Suppressor macrophage treated with lipopolysaccharide for 1 hour (primary cell): ENCODE results near the gene TRIM44.
"Not testable (repeated sequence)": the region's sequence is repeated elsewhere in the genome, so short reads cannot be mapped to it uniquely, and the experiment has no call there.

Experiments
- DNase-seq, 3 donors: peaks; one replicate each; pipeline ENCODE4 v3.0.0-alpha.2; 2020 to 2022

Gene TRIM44

DNA sequence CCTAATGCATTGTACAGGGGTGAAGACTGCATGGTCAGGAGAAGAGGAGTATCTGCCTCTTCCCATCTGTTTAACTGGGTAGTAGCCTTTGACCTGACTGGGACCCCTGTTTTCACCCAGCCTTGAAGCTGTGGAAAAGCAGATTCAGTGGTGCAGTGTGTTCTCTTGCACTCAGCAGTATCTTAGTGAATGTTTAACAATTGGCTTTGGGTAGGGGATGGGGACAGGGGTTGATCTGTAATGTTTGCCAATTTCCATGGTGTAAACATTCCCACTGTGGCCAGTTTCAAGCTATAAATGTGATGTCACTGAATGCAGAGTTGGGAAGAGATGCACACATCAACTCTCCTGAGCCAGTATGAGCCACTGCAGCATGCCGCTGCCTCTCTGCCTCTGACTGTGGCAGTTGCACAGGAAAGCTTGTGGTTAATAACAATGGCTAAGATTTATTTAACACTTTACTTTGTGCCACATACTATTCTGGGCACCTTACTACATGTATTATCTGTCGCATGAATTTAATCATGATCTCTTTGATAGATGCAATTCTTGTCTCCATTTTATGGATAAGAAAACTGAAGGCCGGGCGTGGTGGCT is 28.6 kb upstream of the TRIM44 start:
- no peak for DNase-seq

DNA sequence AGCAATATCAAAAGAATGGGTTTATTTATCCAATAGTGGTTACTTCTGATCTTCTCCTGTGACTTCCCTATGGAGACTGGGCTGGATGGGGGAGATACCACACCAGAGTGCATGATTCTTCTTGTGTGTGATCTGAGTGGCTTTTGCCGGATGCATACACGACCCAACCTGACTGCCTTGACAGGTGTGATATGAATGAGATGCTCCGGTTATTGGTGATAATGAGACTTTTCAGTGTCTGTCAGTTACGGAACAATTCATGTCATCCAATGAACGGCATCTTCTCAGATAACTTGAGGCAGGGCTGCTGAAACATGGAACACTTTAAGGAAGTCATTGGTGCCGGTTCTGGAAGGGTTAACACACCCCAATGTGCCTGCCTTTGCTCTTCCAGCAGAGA is 26.6 kb upstream of the TRIM44 start:
- DNase-seq = no peak

DNA sequence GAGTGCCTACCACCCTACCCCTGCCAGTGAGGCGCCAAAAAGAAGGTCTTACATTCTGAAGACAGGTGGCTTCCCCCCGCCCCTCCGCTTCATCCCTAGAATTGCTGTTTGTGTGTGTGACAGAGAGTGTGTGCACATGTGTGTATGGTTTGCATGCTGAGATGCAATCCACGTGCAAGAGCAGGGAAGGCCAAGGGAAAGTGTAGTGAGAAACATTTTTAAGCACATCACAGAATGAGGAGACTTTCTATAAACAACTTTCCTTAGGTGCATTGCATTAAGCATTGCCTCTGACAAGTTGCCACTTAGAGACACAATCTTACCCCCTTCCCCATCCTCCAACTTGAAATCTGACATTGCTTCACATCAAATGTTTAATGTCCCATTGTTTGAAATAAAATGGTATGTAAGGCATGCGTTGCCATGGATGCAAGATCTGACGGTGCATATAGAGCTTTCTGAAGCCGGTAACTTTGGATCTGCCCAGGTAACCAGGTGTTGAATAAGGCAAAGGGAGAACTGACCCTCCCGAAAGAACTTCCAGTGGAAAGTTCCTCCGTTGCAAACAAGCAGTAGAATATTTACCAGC is 22.9 kb upstream of the TRIM44 start:
- DNase-seq = no peak

DNA sequence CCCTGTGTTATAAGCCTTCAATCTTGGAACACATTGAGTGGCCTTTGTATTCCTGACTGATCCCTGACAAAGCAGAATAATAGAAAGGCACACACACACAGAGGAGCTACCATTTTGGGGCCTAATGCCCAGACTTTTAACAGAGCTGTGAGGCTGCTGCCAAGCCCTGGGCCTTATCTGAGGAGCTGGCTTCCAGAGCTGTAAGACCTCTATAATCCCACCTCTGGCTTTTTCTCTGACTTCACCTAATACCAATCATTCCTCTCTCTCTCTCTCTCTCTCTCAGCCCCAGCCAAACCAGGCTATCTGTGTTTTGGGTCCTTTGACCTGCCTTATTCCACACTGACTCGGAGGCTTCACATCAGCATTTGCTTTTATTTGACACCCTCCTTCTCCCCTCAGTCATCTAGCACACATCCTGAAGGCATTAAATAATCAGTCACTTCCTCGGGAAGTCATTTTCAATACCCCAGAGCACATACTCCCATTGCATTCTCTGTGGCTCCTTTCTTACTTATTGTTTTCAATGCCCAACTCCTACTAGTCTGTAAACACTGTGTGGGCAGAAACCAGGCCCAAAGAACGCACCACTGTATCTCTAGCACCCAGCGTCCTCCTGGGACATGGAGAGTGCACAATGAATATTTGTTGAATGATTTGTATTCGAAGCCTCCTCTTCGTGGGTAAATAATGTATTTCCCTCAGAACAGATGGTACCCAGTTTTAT is 21.2 kb upstream of the TRIM44 start:
- no peak for DNase-seq

DNA sequence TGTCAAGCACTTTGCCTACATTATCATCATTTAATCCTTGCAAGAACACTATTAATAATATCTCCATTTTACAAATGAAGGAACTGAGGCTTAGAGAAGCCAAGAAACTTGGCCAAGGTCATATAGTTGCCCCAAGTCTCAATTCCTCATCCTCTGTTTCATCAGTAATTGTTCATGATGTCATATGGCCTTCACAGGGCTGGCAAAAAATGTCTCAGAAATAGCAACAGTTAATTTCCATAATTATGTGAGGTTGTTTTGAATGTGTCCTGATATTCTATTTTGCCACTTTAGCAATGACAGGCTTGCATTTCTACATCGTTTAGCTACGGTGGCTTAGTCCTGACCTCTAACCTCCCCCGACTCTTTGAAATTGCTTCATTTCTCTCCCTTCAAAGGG is 20.6 kb upstream of the TRIM44 start:
- no peak for DNase-seq

DNA sequence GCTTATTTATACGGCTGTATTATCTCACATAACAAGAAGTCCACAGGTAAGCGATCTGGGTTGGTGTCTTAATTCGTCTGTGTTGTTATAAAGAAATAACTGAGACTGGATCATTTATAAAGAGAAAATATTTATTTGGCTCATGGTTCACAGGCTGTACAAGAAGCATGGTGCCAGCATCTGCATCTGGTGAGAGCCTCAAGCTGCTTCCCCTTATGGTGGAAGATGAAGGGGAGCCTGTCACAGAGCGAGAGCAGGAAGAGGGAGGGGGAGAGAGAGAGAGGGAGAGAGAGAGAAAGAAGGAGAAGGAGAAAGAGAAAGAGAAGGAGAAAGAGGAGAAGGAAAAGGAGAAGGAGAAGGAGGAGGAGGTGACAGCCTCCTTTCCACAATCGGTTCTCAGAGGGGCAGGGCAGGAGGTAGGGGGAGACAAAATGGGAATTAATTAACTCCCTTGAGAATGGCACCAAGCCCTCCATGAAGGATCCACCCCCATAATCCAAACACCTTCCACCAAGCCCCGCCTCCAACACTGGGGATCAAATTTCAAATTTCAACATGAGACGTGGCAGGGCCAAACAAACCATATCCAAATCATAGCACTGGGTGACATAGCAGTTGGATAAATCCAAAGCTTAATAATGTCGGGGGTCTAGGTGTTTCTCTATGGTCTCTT is 15.0 kb upstream of the TRIM44 start:
- DNase-seq = no peak

DNA sequence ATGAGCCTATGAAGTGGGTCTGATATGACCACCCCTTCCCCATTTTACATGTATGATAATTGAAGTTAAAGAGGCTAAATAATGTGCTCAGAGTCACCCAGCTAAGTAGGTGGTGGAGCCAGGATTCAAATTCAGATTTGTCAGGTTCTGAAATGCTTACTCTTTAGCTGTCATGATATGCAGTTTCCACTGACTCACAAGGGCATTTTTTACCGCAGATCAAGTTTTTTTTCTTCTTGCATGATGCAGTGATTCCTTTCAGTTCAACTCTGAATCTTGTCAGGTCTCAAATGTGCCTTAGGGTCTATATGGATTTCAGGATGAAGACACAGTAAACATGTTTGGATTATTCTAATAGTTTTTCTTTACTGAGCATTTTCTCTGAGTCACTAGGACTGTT is 12.6 kb upstream of the TRIM44 start:
- no peak for DNase-seq

DNA sequence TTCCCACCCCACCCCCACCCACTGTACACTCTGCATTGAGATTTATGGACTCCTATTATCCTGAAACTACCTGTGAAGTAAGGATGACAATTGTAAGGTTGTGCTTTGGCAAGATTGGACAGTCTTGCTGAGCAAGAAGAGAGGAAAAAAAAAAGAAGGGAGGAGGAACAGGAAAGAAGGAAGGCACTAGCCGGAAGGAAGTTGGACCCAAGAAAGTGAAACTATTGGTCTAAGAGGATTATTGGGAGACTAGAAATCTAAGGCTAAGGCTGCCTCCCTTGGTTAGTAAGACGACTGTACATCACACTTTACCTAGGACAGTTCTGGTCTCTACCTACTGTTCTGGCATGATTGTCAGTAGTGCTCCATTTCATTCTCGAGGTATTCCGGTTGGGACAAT is 12.1 kb upstream of the TRIM44 start:
- DNase-seq = no peak

DNA sequence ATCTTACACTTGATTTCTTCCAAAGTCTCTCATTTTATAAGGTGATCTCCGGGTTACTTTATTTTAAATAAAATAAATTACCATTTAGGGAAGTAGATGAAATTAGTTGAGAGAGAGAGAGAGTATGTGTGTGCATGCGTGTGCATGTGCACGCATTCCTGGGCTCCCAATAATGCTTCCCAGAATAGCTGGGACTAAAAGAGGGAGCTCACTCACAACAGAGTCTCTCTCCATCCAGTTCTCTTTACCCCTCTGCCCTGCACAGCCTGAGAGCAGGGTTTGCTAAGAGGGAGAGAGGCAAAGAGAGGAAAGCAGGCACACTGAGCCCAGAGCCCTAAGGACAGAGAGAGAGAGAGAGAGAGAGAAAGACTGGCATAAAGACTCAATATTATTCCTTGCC is 11.3 kb upstream of the TRIM44 start:
- DNase-seq = no peak

DNA sequence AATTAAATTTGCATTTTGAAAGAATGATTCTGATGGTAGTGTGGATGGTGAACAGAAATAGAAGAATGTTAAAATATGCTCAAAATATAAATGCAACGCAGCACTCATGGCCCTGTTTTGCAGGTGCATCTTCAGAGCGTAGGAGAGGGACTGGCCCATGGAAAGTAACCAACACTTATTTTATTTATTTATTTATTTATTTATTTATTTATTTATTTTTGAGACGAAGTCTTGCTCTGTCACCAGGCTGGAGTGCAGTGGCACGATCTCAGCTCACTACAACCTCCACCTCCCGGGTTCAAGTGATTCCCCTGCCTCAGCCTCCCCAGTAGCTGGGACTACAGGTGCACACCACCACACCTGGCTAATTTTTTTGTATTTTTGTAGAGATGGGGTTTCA is 9.8 kb upstream of the TRIM44 start:
- DNase-seq = not testable (repeated sequence)

DNA sequence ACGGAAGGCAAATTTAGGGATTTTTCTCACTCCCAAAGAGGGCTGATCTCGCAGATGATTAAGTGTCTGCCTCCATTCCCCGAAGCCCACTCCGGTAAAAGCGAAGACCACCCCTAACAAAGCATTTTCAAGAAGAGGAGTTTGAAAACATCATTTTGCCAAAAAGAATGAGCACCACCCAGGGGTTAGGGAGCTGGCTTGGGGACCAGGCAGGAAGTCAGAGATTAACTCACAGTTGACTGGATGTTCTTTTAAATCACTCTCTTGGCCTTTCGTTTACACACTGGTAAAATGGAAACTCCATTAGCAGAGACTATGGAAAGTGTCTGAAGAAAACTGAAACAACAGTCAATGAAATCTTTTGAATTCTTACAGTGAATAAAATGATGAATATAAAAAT is 7.9 kb upstream of the TRIM44 start:
- no peak for DNase-seq

DNA sequence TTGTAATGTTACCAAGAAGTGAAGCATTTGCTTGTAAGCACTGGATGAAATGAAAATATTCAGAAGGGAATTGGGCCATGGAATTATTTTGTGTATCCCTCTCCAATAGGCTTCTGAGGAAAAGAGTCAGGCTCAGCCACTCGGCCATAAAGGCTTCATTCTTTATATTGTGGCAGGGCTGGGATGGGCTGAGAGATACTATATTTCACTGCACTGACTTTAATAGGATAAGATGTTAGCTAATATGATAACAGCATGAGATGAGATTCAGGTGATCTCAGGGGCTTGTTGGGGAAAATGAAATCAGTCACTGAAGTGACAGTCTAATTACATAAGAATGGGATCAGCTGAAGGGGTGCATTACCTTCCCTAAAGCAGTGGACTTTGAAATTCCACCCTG is 7.3 kb upstream of the TRIM44 start:
- no peak for DNase-seq

DNA sequence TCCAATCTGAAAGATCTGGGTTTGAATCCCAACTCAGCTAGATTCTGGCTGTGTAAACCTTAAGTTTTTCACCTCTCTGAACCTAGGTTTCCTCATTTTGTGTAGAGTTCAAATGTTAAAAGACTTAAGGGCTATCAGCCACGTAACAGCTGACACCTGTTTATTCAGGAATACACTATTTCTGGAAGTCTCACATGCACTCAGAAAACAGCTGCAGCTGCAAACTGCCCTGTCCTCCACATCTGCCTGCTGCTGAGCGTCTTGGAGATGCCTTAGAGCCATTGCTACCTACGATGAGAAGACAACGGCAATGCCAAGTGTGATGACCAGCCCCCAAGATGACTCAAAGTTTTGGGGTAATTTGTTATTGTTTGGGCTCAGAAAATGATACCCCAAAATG is 6.7 kb upstream of the TRIM44 start:
- DNase-seq = no peak

DNA sequence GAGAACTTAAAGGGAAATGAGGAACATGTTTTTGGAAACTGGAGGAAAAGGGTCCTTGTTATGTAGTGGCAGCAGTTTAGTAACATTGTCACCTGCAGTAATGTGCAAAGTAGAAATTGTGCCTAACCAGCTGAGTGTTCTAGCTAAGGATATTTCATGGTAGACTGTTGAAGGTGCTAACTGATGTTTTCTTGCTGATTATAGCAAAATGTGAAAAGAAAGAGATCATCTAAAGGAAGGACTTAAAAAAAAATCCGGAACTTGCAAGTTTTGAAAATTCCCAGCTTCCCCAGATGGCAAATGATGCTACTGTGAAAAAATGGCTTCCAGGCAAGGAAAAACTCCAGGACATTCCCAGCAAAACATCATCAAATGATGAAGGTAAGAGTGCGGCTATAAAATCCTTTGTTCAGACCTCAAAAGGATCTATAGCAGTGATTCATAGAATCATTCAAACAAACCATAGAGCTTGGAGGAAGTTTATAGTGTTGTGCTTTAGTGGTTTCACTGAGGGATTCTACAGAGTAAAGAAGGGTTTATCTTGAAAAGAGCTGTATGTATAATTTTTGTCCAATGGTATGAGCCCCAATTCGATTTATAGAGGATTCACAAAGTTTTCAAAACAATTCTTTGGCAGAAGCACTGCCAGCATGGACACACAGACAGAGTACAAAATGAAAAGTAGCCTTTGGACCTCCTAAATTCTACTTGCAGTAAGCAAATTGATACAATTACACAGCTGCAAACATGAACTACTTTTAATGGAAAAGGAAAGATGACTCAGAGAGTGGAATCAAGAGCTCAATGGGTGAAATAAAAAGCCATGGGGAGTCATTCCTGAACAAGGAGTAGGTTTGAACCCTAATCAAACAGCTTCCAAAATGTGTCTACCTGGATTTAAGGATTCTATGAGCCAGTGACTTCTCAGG is 4.3 kb upstream of the TRIM44 start:
- no peak for DNase-seq

DNA sequence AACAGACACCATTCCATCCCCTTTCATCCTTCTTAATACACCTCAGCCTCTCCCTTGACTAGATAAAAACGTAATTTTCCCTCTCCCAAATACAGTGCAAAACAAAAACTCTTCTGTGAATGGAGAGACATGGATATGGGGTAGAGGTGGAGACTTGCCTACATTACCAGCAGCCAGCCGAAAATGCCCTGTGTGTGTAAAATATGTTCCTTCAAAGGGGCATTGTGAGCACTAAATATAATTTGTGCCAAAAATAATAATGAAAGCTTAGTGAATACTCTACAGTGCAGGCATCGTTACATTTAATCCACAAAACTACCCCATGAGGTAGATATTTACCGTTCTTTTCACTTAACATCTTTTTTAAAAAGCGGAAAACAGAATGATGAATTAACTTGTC is 1.0 kb upstream of the TRIM44 start:
- DNase-seq = no peak

DNA sequence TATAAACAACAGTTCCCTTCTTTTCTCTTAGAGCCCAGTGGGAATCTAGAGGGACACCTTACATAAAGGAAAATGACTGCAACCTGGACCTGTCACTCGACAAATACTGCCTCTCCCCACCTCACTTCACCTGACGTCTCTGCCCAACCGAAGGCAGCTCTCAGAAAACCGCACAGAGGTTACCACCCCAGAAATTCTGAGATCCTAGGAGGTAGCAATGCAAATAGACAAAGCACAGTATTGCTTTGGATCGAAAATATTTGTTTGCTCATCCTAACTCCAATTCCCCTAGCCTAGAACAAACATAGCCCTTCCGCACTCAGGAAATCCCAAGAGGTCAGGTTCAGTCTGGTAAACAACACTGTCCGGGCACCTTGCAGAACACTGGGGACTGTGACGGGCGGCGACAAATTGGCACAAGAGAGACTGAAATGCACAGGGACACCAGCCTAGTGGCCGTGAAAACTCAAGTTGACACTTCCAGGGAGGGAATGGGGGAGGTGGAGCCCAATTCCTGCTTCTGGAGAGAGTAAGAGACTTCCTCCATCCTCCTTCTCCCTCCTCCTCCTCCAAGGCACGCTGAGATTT is 420 bp upstream of the TRIM44 start:
- DNase-seq = no peak

DNA sequence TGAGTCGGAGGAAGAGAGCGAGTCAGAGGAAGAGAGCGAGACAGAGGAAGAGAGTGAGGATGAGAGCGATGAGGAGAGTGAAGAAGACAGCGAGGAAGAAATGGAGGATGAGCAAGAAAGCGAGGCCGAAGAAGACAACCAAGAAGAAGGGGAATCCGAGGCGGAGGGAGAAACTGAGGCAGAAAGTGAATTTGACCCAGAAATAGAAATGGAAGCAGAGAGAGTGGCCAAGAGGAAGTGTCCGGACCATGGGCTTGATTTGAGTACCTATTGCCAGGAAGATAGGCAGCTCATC is 780 bp downstream of the TRIM44 start:
- no peak for DNase-seq

DNA sequence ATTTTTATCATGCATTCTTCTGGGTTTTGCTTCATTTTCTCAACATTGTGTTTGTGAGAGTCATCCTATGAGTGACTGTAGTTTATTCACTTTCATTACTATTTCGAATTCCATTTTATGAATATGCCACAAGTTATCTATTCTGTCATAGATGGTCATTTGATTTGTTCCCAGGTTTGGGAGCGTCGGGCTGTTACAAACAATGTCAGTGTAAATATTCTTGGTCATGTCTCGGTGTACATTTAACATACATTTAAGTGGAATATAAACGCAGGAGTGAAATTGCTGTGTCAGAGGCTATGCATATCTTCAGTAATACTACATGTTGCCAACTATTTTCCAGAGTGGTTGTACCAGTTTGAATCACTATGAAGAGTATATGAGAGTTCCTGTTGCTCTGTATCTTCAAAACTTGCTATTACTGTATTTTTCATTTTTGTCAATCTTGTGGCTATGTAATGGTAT is 2.4 kb downstream of the TRIM44 start:
- no peak for DNase-seq

DNA sequence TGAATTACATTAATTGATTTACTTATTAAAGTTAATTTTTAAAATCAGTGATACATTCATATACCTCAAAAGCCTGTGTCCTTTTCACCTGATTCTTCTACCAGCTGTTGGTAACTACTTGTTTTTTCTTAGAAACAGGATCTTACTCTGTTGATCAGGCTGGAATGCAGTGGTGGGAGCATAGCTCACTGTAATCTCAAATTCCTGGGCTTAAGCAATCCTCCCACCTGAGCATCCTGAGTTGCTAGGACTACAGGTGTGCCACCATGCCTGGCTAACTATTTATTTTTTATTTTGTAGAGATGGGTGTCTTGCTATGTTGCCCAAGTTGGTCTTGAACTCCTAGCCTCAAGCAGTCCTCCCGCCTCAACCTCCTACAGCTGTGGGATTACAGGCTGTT is 4.7 kb downstream of the TRIM44 start:
- DNase-seq = no peak

DNA sequence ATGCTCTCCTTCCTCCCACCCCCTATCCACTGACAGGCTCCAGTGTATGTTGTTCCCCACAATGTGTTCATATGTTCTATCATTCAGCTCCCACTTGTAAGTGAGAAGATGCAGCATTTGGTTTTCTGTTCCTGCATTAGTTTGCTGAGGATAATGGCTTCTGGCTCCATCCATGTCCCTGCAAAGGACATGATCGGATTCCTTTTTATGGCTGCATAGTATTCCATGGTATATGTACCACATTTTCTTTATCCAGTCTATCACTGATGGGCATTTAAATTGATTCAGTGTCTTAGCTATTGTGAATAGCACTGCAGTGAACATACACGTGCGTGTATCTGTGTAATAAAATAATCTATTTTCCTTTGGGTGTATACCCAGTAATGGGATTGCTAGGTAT is 5.8 kb downstream of the TRIM44 start:
- not testable (repeated sequence) for DNase-seq

DNA sequence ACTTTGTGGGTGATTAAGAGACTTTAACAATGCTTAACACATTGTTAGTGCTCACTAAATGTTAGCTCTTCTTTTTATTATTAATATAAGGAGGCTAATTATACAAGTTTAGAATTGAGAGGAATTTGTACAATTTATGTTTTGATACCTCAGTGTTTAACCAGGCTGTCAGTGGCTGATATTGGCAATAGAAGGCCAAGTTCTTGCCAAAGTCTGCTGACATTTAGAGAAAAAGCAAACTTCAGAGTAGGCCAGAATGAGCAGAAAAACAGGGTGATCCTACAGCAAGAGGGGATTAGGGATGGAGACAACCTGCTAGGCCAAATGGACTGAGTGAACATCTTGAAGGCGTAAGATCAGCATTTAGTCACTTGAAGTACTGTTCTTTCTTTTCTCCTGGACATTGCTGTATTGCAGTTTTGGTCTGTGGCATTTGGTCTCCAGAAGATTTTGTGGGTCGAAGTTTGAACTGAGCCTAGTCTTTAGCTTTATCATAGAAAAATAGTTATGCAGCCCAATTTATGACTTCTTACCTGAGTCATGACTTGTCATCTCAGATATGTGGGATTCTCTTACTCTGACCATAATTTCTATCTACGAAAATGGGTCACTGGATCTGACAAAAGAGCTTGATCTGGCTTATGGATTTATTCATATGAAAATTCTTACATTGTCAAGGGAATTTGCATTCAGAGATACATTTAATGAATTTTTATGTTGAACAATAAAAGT is 9.0 kb downstream of the TRIM44 start:
- no peak for DNase-seq

DNA sequence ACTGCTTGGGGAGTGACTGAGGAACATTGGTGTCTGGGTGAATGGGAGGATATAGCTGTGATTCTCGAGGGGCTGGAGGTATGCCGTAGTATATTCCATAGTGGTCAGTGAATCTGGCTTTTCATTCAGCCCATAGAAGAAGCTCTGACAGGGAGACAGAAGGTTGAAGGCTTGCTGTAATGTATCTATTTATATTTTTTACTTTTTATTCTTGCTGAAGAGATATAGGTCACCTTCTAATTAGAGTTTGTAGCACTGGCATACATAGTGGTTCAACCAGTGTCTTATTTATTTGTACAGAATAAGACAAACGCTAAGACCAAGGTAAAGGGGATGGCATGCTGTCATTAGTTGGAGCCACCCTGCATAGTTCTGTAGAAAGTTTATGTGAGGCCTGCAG is 10.0 kb downstream of the TRIM44 start:
- DNase-seq = no peak
